GM23338 (cell line): ENCODE results near the gene SOX12. TPM values are rescaled to one million over a fixed set of nuclear protein-coding genes. Genes with fewer than 3 reads are reported as not detected.

Experiments
- ATAC-seq: fragments of 200-7000 bp; cut with Tn5 transposase; 3 replicates; pipeline ENCODE4 v1.9.1; 2020
- DNase-seq: peaks from one replicate; pipeline ENCODE4 v3.0.0-alpha.2; 2015; ENCODE audit warnings: low spot score
- H2AFZ ChIP-seq: fragments of 200-600 bp; sonication (generic); 2 replicates; pipeline ENCODE4 v1.8.0; 2016; ENCODE audit warnings: antibody characterized with exemption, mild to moderate bottlenecking, moderate library complexity
- H3F3A ChIP-seq: fragments of 200-600 bp; sonication (generic); replicated peaks from 2 replicates; pipeline ENCODE4 v1.8.0; 2017; ENCODE audit warnings: antibody characterized with exemption, mixed run types, low read depth
- H3K27ac ChIP-seq: fragments of 200-600 bp; sonication (generic); 2 replicates; pipeline ENCODE4 v1.6.1; 2016; ENCODE audit warnings: low read depth
- H3K27me3 ChIP-seq: fragments of 200-600 bp; sonication (generic); 2 replicates; pipeline ENCODE4 v1.8.0; 2016; ENCODE audit warnings: mild to moderate bottlenecking, mixed run types, moderate library complexity; ENCODE audit not compliant: insufficient read depth
- H3K36me3 ChIP-seq: fragments of 200-600 bp; sonication (generic); 2 replicates; pipeline ENCODE4 v1.8.0; 2016; ENCODE audit warnings: mild to moderate bottlenecking; ENCODE audit not compliant: insufficient read depth
- H3K4me1 ChIP-seq: fragments of 200-600 bp; sonication (generic); 2 replicates; pipeline ENCODE4 v1.8.0; 2016; ENCODE audit warnings: mild to moderate bottlenecking, moderate library complexity; ENCODE audit not compliant: insufficient read depth
- H3K4me2 ChIP-seq: fragments of 200-600 bp; sonication (generic); 2 replicates; pipeline ENCODE4 v1.7.1; 2017; ENCODE audit warnings: mixed run types
- H3K4me3 ChIP-seq: fragments of 200-600 bp; sonication (generic); 2 replicates; pipeline ENCODE4 v1.6.1; 2016; ENCODE audit warnings: mixed run types
- H3K79me2 ChIP-seq: fragments of 200-600 bp; sonication (generic); replicated peaks from 2 replicates; pipeline ENCODE4 v1.8.0; 2017; ENCODE audit warnings: mild to moderate bottlenecking; ENCODE audit not compliant: insufficient read depth
- H3K9me2 ChIP-seq: fragments of 200-600 bp; sonication (generic); 2 replicates; pipeline ENCODE4 v1.8.0; 2017; ENCODE audit not compliant: insufficient read depth
- H4K20me1 ChIP-seq: fragments of 200-600 bp; sonication (generic); replicated peaks from 2 replicates; pipeline ENCODE4 v1.8.0; 2017; ENCODE audit warnings: mild to moderate bottlenecking; ENCODE audit not compliant: insufficient read depth
- H3K27ac Mint-ChIP-seq: 2 replicates; pipeline ENCODE4 v1.8.0; 2020; ENCODE audit warnings: inconsistent platforms, mild to moderate bottlenecking, moderate library complexity, mixed read lengths
- H3K27me3 Mint-ChIP-seq: 3 replicates; pipeline ENCODE4 v1.8.0; 2022; ENCODE audit warnings: low read depth, mild to moderate bottlenecking, moderate library complexity, mixed read lengths, inconsistent platforms; ENCODE audit not compliant: insufficient read depth, poor library complexity
- H3K36me3 Mint-ChIP-seq: 3 replicates; pipeline ENCODE4 v1.8.0; 2021; ENCODE audit warnings: low read depth, mild to moderate bottlenecking, inconsistent platforms, moderate library complexity, mixed read lengths
- H3K4me1 Mint-ChIP-seq: 3 replicates; pipeline ENCODE4 v1.8.0; 2020; ENCODE audit warnings: mild to moderate bottlenecking, inconsistent platforms, mixed read lengths
- H3K4me3 Mint-ChIP-seq: 3 replicates; pipeline ENCODE4 v1.8.0; 2021; ENCODE audit warnings: moderate library complexity, mild to moderate bottlenecking, inconsistent platforms, mixed read lengths
- H3K9me3 Mint-ChIP-seq: 3 replicates; pipeline ENCODE4 v1.8.0; 2020; ENCODE audit warnings: moderate library complexity, mild to moderate bottlenecking, inconsistent platforms, mixed read lengths
- CREB1 ChIP-seq: fragments of 250-450 bp; sonication (Bioruptor Pico); IDR thresholded peaks from 2 replicates; pipeline ENCODE4 v1.5.0; 2020; ENCODE audit warnings: low read depth, mild to moderate bottlenecking, moderate library complexity
- CTCF ChIP-seq, 2 experiments: fragments of 200-600 bp in 1 of 2; sonication (generic) in 1 of 2; conservative IDR thresholded peaks; 2 replicates each; pipeline versions ENCODE4 v1.5.1 to v1.6.1; 2016 to 2017; ENCODE audit warnings: antibody characterized with exemption in 2 of 2, low read depth in 2 of 2, mild to moderate bottlenecking in 2 of 2, moderate library complexity in 1 of 2
- ETS1 ChIP-seq: IDR thresholded peaks from 2 replicates; pipeline ENCODE4 v1.6.1; 2016; ENCODE audit warnings: antibody characterized with exemption
- EZH2phosphoT487 ChIP-seq: fragments of 200-600 bp; sonication (generic); IDR thresholded peaks from one replicate; pipeline ENCODE4 v1.8.1; 2018; ENCODE audit warnings: antibody characterized with exemption; ENCODE audit not compliant: unreplicated experiment
- JUNB ChIP-seq: IDR thresholded peaks from one replicate; pipeline ENCODE4 v1.6.1; 2016; ENCODE audit warnings: antibody characterized with exemption; ENCODE audit not compliant: unreplicated experiment
- NANOG ChIP-seq: IDR thresholded peaks from 2 replicates; pipeline ENCODE4 v1.6.1; 2016; ENCODE audit warnings: antibody characterized with exemption, borderline replicate concordance
- REST ChIP-seq: IDR thresholded peaks from one replicate; pipeline ENCODE4 v1.6.1; 2018; ENCODE audit warnings: antibody characterized with exemption; ENCODE audit not compliant: unreplicated experiment
- ZNF114 ChIP-seq: fragments of 250-450 bp; sonication (Bioruptor Pico); IDR thresholded peaks from 2 replicates; pipeline ENCODE4 v1.5.0; 2020; ENCODE audit warnings: mild to moderate bottlenecking, moderate library complexity
- ZNF331 ChIP-seq: fragments of 250-450 bp; sonication (Bioruptor Pico); IDR thresholded peaks from 2 replicates; pipeline ENCODE4 v1.5.0; 2020; ENCODE audit warnings: low read depth, mild to moderate bottlenecking, moderate library complexity
- polyA plus RNA-seq: library from polyadenylated mRNA; unstranded; fragments of >200 nt; fragmentation: Nextera tagmentation; extraction: Ambion mirVana; gene quantifications from 2 replicates; pipeline ENCODE4 v1.2.1, GENCODE V29; 2016
- total RNA-seq: library from RNA; depleted of rRNA; stranded (reverse); fragments of >200 nt; shearing (Covaris generic); gene quantifications from 2 replicates; pipeline ENCODE4 v1.2.3, GENCODE V29; 2014

Gene SOX12
- total and polyA plus RNA-seq, 2 experiments from 2014 or later = 14.1 to 32.0 TPM

GRCh38 chr20:363319-364078 is 38.1 kb downstream of the SOX12 start:
- no peaks in the 10 kb centered on the region for H3K36me3 ChIP-seq
- H3K9me2 ChIP-seq = no peaks in the 10 kb centered on the region
- H3F3A ChIP-seq = 0 out of 2 replicates have a peak, but pooled peaks cover 13% of the 10 kb centered on the region
- TF ChIP-seq REST (no peak), CREB1 (CRISPR knock-in tag) (no peak), ETS1 (no peak)
- Mint-ChIP-seq H3K4me1 (peaks cover 16% of the 10 kb centered on the region), H3K27me3 (peaks cover 21% of the 10 kb centered on the region), H3K4me3 (no peak overlapping the region), H3K27ac (peak overlapping the region; percentile 47; the same call in 1 of the 2 replicates), H3K36me3 (no peaks in the 10 kb centered on the region), H3K9me3 (no peaks in the 10 kb centered on the region; the same call in 2 of the 3 replicates)
- ATAC-seq = no peak
- H3K27ac ChIP-seq = no peak overlapping the region
- no peaks in the 10 kb centered on the region for H3K27me3 ChIP-seq
- no peak overlapping the region for H3K4me3 ChIP-seq
- H3K4me2 ChIP-seq = no peak overlapping the region
- no peak overlapping the region for H2AFZ ChIP-seq
- H3K79me2 ChIP-seq = no peaks in the 10 kb centered on the region
- peaks cover 13% of the 10 kb centered on the region for H3K4me1 ChIP-seq
- no peak for DNase-seq
- H4K20me1 ChIP-seq = no peaks in the 10 kb centered on the region

- ATAC-seq = no peak
- Histone ChIP-seq H3K4me1 (peaks cover 10% of the 10 kb centered on the region), H3K27me3 (no peaks in the 10 kb centered on the region), H2AFZ (peak overlapping the region; percentile 14; the same call in 1 of the 2 replicates), H3K79me2 (no peaks in the 10 kb centered on the region), H3K36me3 (no peaks in the 10 kb centered on the region), H3K4me2 (no peak overlapping the region), H3F3A (0 out of 2 replicates have a peak, but pooled peaks cover 7% of the 10 kb centered on the region), H4K20me1 (no peaks in the 10 kb centered on the region), H3K9me2 (no peaks in the 10 kb centered on the region), H3K4me3 (no peak overlapping the region), H3K27ac (no peak overlapping the region)
- H3K27me3 Mint-ChIP-seq = peaks cover 21% of the 10 kb centered on the region
- H3K4me1 Mint-ChIP-seq = peaks cover 13% of the 10 kb centered on the region
- H3K27ac Mint-ChIP-seq = peak overlapping the region; percentile 59
- peak; percentile 32 for DNase-seq
- no peaks in the 10 kb centered on the region; the same call in 2 of the 3 replicates for H3K9me3 Mint-ChIP-seq
- H3K36me3 Mint-ChIP-seq = no peaks in the 10 kb centered on the region
- H3K4me3 Mint-ChIP-seq = no peak overlapping the region; the same call in 2 of the 3 replicates
- TF ChIP-seq NANOG (no peak), REST (no peak), CTCF (conservative IDR thresholded peaks at IDR 0.05; ENCODE audit: low read depth in 2 of 2) (no peak), JUNB (no peak), ZNF114 (CRISPR knock-in tag) (no peak), EZH2phosphoT487 (no peak), ZNF331 (CRISPR knock-in tag) (no peak), ETS1 (no peak), CREB1 (CRISPR knock-in tag) (no peak)
Observed at GRCh38 chr20:364905-365794, 39.8 kb downstream of the SOX12 start.
